Activated CD4-positive, alpha-beta T cell treated with anti-CD3 and anti-CD28 coated beads, Interleukin-2, amount 10 ng/mL, durations not matched to agents 24 days and 14 days (primary cell): ENCODE results near the gene ADK. TPM values are rescaled to one million over a fixed set of nuclear protein-coding genes. Genes with fewer than 3 reads are reported as not detected.
"Not testable (repeated sequence)": the region's sequence is repeated elsewhere in the genome, so short reads cannot be mapped to it uniquely, and the experiment has no call there.

Source experiments
- DNase-seq: peaks from one replicate; pipeline ENCODE4 v3.0.0; 2022
- H3K27ac Mint-ChIP-seq: one replicate; pipeline ENCODE4 v1.8.0; 2022; ENCODE audit warnings: mild to moderate bottlenecking, mixed read lengths
- H3K27me3 Mint-ChIP-seq: one replicate; pipeline ENCODE4 v1.8.0; 2022; ENCODE audit warnings: mixed read lengths
- H3K36me3 Mint-ChIP-seq: one replicate; pipeline ENCODE4 v1.8.0; 2022; ENCODE audit warnings: low read depth, mild to moderate bottlenecking, mixed read lengths
- H3K4me1 Mint-ChIP-seq: one replicate; pipeline ENCODE4 v1.8.0; 2021; ENCODE audit warnings: mixed read lengths
- H3K4me3 Mint-ChIP-seq: one replicate; pipeline ENCODE4 v1.8.0; 2022; ENCODE audit warnings: mild to moderate bottlenecking, moderate library complexity, mixed read lengths
- H3K9me3 Mint-ChIP-seq: one replicate; pipeline ENCODE4 v1.8.0; 2021; ENCODE audit warnings: mixed read lengths
- intact Hi-C: fragments of 100-400 bp; cut with micrococcal nuclease; formaldehyde crosslinking; loops from one replicate; pipeline ENCODE4 v1.15.1; 2023
- total RNA-seq: library from RNA; stranded (reverse); gene quantifications from 2 replicates; pipeline ENCODE4 v1.2.3, GENCODE V29; 2022

ADK gene
- total RNA-seq, 1 donor from 2014 or later = 54.8 TPM

- H3K4me1 Mint-ChIP-seq = no peaks in the 10 kb centered on the region
Observed at GRCh38 chr10:74433993-74434392, 283.0 kb downstream of the ADK start.

GRCh38 chr10:74434547-74434946, 283.5 kb downstream of the ADK start:
- DNase-seq = no peak
- Mint-ChIP-seq H3K27me3 (no peaks in the 10 kb centered on the region), H3K36me3 (peaks cover 19% of the 10 kb centered on the region), H3K4me3 (no peak overlapping the region), H3K4me1 (peaks cover 2% of the 10 kb centered on the region), H3K9me3 (no peaks in the 10 kb centered on the region), H3K27ac (no peak overlapping the region)
- intact Hi-C loops = no loop called here

More at GRCh38 chr10:74433993-74434392, 283.0 kb downstream of the ADK start:
- Mint-ChIP-seq H3K27me3 (no peaks in the 10 kb centered on the region), H3K9me3 (no peaks in the 10 kb centered on the region), H3K36me3 (peaks cover 21% of the 10 kb centered on the region), H3K27ac (no peak overlapping the region), H3K4me3 (no peak overlapping the region)
- no peak for DNase-seq
- intact Hi-C loops = no loop called here

- H3K27me3 Mint-ChIP-seq = no peaks in the 10 kb centered on the region
- peaks cover 2% of the 10 kb centered on the region for H3K4me1 Mint-ChIP-seq
- H3K4me3 Mint-ChIP-seq = no peak overlapping the region
- H3K9me3 Mint-ChIP-seq = no peaks in the 10 kb centered on the region
- no peak overlapping the region for H3K27ac Mint-ChIP-seq
- intact Hi-C loops = no loop called here
- no peak for DNase-seq
- peaks cover 12% of the 10 kb centered on the region for H3K36me3 Mint-ChIP-seq
Observed at GRCh38 chr10:74436523-74437170, 285.6 kb downstream of the ADK start.

- Mint-ChIP-seq H3K36me3 (peaks cover 14% of the 10 kb centered on the region), H3K27me3 (no peaks in the 10 kb centered on the region), H3K4me3 (no peak overlapping the region), H3K27ac (no peak overlapping the region), H3K9me3 (peaks cover 2% of the 10 kb centered on the region), H3K4me1 (peaks cover 4% of the 10 kb centered on the region)
- intact Hi-C loops = no loop called here
- no peak for DNase-seq
Observed at GRCh38 chr10:74437822-74438221, 286.8 kb downstream of the ADK start.

GRCh38 chr10:74439213-74439612, 288.2 kb downstream of the ADK start:
- no peaks in the 10 kb centered on the region for H3K27me3 Mint-ChIP-seq
- intact Hi-C loops = no loop called here
- H3K9me3 Mint-ChIP-seq = peaks cover 3% of the 10 kb centered on the region
- peaks cover 4% of the 10 kb centered on the region for H3K4me1 Mint-ChIP-seq
- H3K4me3 Mint-ChIP-seq = no peak overlapping the region
- no peak for DNase-seq
- no peak overlapping the region for H3K27ac Mint-ChIP-seq
- peaks cover 17% of the 10 kb centered on the region for H3K36me3 Mint-ChIP-seq

- H3K4me1 Mint-ChIP-seq = peaks cover 3% of the 10 kb centered on the region
- H3K9me3 Mint-ChIP-seq = peaks cover 3% of the 10 kb centered on the region
- no peaks in the 10 kb centered on the region for H3K27me3 Mint-ChIP-seq
- intact Hi-C loops = loop anchor here (10.0 kb wide), 1 partner anchor 59 kb away; no protein-coding TSS in a partner anchor
- no peak overlapping the region for H3K4me3 Mint-ChIP-seq
- no peak for DNase-seq
- H3K36me3 Mint-ChIP-seq = peaks cover 9% of the 10 kb centered on the region
- H3K27ac Mint-ChIP-seq = no peak overlapping the region
Observed at GRCh38 chr10:74445493-74445892, 294.5 kb downstream of the ADK start.

- intact Hi-C loops = no loop called here
Observed at GRCh38 chr10:74450602-74451001, 299.6 kb downstream of the ADK start.

GRCh38 chr10:74451127-74451829, 300.3 kb downstream of the ADK start:
- Mint-ChIP-seq H3K27me3 (no peaks in the 10 kb centered on the region), H3K27ac (no peak overlapping the region), H3K9me3 (peaks cover 6% of the 10 kb centered on the region), H3K36me3 (peaks cover 9% of the 10 kb centered on the region), H3K4me1 (peaks cover 3% of the 10 kb centered on the region), H3K4me3 (no peak overlapping the region)
- no peak for DNase-seq
- intact Hi-C loops = no loop called here

More at GRCh38 chr10:74450602-74451001, 299.6 kb downstream of the ADK start:
- no peak for DNase-seq
- Mint-ChIP-seq H3K36me3 (peaks cover 3% of the 10 kb centered on the region), H3K4me3 (no peak overlapping the region), H3K9me3 (no peaks in the 10 kb centered on the region), H3K27me3 (no peaks in the 10 kb centered on the region), H3K27ac (no peak overlapping the region), H3K4me1 (peaks cover 4% of the 10 kb centered on the region)

GRCh38 chr10:74453169-74453568, 302.1 kb downstream of the ADK start:
- Mint-ChIP-seq H3K27me3 (no peaks in the 10 kb centered on the region), H3K4me1 (peaks cover 3% of the 10 kb centered on the region), H3K27ac (no peak overlapping the region), H3K9me3 (peaks cover 14% of the 10 kb centered on the region), H3K4me3 (no peak overlapping the region), H3K36me3 (peaks cover 15% of the 10 kb centered on the region)
- DNase-seq = no peak
- intact Hi-C loops = no loop called here

GRCh38 chr10:74457478-74457877, 306.5 kb downstream of the ADK start:
- H3K27ac Mint-ChIP-seq, H3K4me3 Mint-ChIP-seq, intact Hi-C loops, H3K4me1 Mint-ChIP-seq, DNase-seq, H3K27me3 Mint-ChIP-seq: not testable (repeated sequence)
- peaks cover 14% of the 10 kb centered on the region for H3K9me3 Mint-ChIP-seq
- H3K36me3 Mint-ChIP-seq = peaks cover 15% of the 10 kb centered on the region

GRCh38 chr10:74460812-74461211, 309.8 kb downstream of the ADK start:
- Mint-ChIP-seq H3K4me3 (no peak overlapping the region), H3K27me3 (no peaks in the 10 kb centered on the region), H3K36me3 (peaks cover 10% of the 10 kb centered on the region), H3K9me3 (peaks cover 13% of the 10 kb centered on the region), H3K27ac (no peak overlapping the region), H3K4me1 (no peaks in the 10 kb centered on the region)
- no peak for DNase-seq
- intact Hi-C loops = no loop called here

GRCh38 chr10:74474022-74474713, 323.1 kb downstream of the ADK start:
- H3K4me1 Mint-ChIP-seq = peaks cover 2% of the 10 kb centered on the region
- H3K4me3 Mint-ChIP-seq = no peak overlapping the region
- peaks cover 4% of the 10 kb centered on the region for H3K9me3 Mint-ChIP-seq
- peaks cover 28% of the 10 kb centered on the region for H3K36me3 Mint-ChIP-seq
- intact Hi-C loops = no loop called here
- no peaks in the 10 kb centered on the region for H3K27me3 Mint-ChIP-seq
- no peak for DNase-seq
- H3K27ac Mint-ChIP-seq = no peak overlapping the region

- DNase-seq, H3K27me3 Mint-ChIP-seq, intact Hi-C loops, H3K4me1 Mint-ChIP-seq, H3K9me3 Mint-ChIP-seq, H3K27ac Mint-ChIP-seq, H3K4me3 Mint-ChIP-seq: not testable (repeated sequence)
- H3K36me3 Mint-ChIP-seq = peaks cover 19% of the 10 kb centered on the region
Observed at GRCh38 chr10:74476162-74476706, 325.2 kb downstream of the ADK start.

- H3K27me3 Mint-ChIP-seq = no peaks in the 10 kb centered on the region
- H3K9me3 Mint-ChIP-seq = peaks cover 11% of the 10 kb centered on the region
- H3K36me3 Mint-ChIP-seq = peaks cover 22% of the 10 kb centered on the region
- no peak for DNase-seq
- H3K4me3 Mint-ChIP-seq = no peak overlapping the region
- H3K4me1 Mint-ChIP-seq = no peaks in the 10 kb centered on the region
- no peak overlapping the region for H3K27ac Mint-ChIP-seq
- intact Hi-C loops = no loop called here
Observed at GRCh38 chr10:74480778-74481177, 329.8 kb downstream of the ADK start.
